ENCODE measurements around the gene LRRC8E. TPM values are rescaled to one million over a fixed set of nuclear protein-coding genes. Genes with fewer than 3 reads are reported as not detected.
"Not testable (repeated sequence)": the region's sequence is repeated elsewhere in the genome, so short reads cannot be mapped to it uniquely, and the experiment has no call there.

The LRRC8E gene
- total and polyA plus RNA-seq, 2 experiments from 2014 or later = 3.3 to 4.5 TPM

GRCh38 chr19:7928741-7929701, 40.7 kb downstream of the LRRC8E start:
- no peaks in the 10 kb centered on the region for H3K36me3 ChIP-seq (replicated peaks; ENCODE audit: insufficient read depth, low read depth)
- H4K20me1 ChIP-seq (ENCODE audit: insufficient read depth, poor library complexity, severe bottlenecking) = no peaks in the 10 kb centered on the region
- H3K4me3 ChIP-seq = no peak overlapping the region
- H3K4me1 ChIP-seq (ENCODE audit: insufficient read depth) = peaks cover 28% of the 10 kb centered on the region
- peak overlapping the region; percentile 62 for H3K27ac ChIP-seq
- no peaks in the 10 kb centered on the region for H3K9me2 ChIP-seq (replicated peaks; ENCODE audit: insufficient read depth)
- H3K4me2 ChIP-seq = peak overlapping the region; percentile 26
- no peaks in the 10 kb centered on the region for H3K79me2 ChIP-seq
- no peak overlapping the region for H2AFZ ChIP-seq
- peak; percentile 75 for DNase-seq (ENCODE audit: low spot score)
- no peaks in the 10 kb centered on the region for H3K9me3 ChIP-seq (ENCODE audit: low read depth)
- WGBS (ENCODE audit: low lambda C conversion rate, missing lambda C conversion rate) = 58% methylated on average over 24 of the region's 24 CpGs
- H3K27me3 ChIP-seq = no peaks in the 10 kb centered on the region
- TF ChIP-seq CTCF (IDR thresholded peaks at IDR 0.05; ENCODE audit: poor library complexity) (peak; percentile 35), EZH2phosphoT487 (IDR thresholded peaks at IDR 0.05; ENCODE audit: low read depth, severe bottlenecking, unreplicated experiment) (no peak)

GRCh38 chr19:7930030-7930429, 41.7 kb downstream of the LRRC8E start:
- H3K9me3 ChIP-seq (ENCODE audit: low read depth); H3K36me3 ChIP-seq (replicated peaks; ENCODE audit: insufficient read depth, low read depth); H3K9me2 ChIP-seq (replicated peaks; ENCODE audit: insufficient read depth); DNase-seq (ENCODE audit: low spot score); H3K27me3 ChIP-seq; H3K79me2 ChIP-seq; H2AFZ ChIP-seq; H4K20me1 ChIP-seq (ENCODE audit: insufficient read depth, poor library complexity, severe bottlenecking); H3K27ac ChIP-seq; H3K4me3 ChIP-seq; H3K4me2 ChIP-seq: not testable (repeated sequence)
- WGBS (ENCODE audit: low lambda C conversion rate, missing lambda C conversion rate) = 91% methylated on average over 11 of the region's 11 CpGs
- H3K4me1 ChIP-seq (ENCODE audit: insufficient read depth) = peaks cover 24% of the 10 kb centered on the region

- Histone ChIP-seq H2AFZ (no peak overlapping the region), H3K36me3 (replicated peaks; ENCODE audit: insufficient read depth, low read depth) (no peaks in the 10 kb centered on the region), H3K4me2 (no peak overlapping the region), H4K20me1 (ENCODE audit: insufficient read depth, poor library complexity, severe bottlenecking) (no peaks in the 10 kb centered on the region), H3K79me2 (no peaks in the 10 kb centered on the region), H3K4me3 (no peak overlapping the region), H3K4me1 (ENCODE audit: insufficient read depth) (peaks cover 24% of the 10 kb centered on the region), H3K27me3 (no peaks in the 10 kb centered on the region), H3K27ac (no peak overlapping the region), H3K9me3 (ENCODE audit: low read depth) (no peaks in the 10 kb centered on the region), H3K9me2 (replicated peaks; ENCODE audit: insufficient read depth) (no peaks in the 10 kb centered on the region)
- WGBS (ENCODE audit: low lambda C conversion rate, missing lambda C conversion rate) = 85% methylated on average over 7 of the region's 7 CpGs
- TF ChIP-seq EZH2 (IDR thresholded peaks at IDR 0.05; ENCODE audit: borderline replicate concordance) (no peak), EZH2phosphoT487 (IDR thresholded peaks at IDR 0.05; ENCODE audit: low read depth, severe bottlenecking, unreplicated experiment) (no peak), CTCF (IDR thresholded peaks at IDR 0.05; ENCODE audit: poor library complexity) (no peak)
- DNase-seq (ENCODE audit: low spot score) = no peak
These were observed 42.5 kb downstream of the LRRC8E start for GRCh38 chr19:7930765-7931164.

GRCh38 chr19:7931221-7932061, 43.1 kb downstream of the LRRC8E start:
- Histone ChIP-seq H3K9me2 (replicated peaks; ENCODE audit: insufficient read depth) (no peaks in the 10 kb centered on the region), H3K4me3 (no peak overlapping the region), H2AFZ (no peak overlapping the region), H4K20me1 (ENCODE audit: insufficient read depth, poor library complexity, severe bottlenecking) (no peaks in the 10 kb centered on the region), H3K9me3 (ENCODE audit: low read depth) (no peaks in the 10 kb centered on the region), H3K36me3 (replicated peaks; ENCODE audit: insufficient read depth, low read depth) (no peaks in the 10 kb centered on the region), H3K4me1 (ENCODE audit: insufficient read depth) (peaks cover 20% of the 10 kb centered on the region), H3K79me2 (no peaks in the 10 kb centered on the region), H3K27ac (no peak overlapping the region), H3K27me3 (no peaks in the 10 kb centered on the region), H3K4me2 (no peak overlapping the region)
- 96% methylated on average over 36 of the region's 36 CpGs for WGBS (ENCODE audit: low lambda C conversion rate, missing lambda C conversion rate)
- no peak for DNase-seq (ENCODE audit: low spot score)
- TF ChIP-seq CTCF (IDR thresholded peaks at IDR 0.05; ENCODE audit: poor library complexity) (no peak), EZH2 (IDR thresholded peaks at IDR 0.05; ENCODE audit: borderline replicate concordance) (no peak), EZH2phosphoT487 (IDR thresholded peaks at IDR 0.05; ENCODE audit: low read depth, severe bottlenecking, unreplicated experiment) (no peak)
